Neural progenitor cell (in vitro differentiated cells): Measurements from ENCODE around the gene IFI27L1. TPM values are rescaled to one million over a fixed set of nuclear protein-coding genes. Genes with fewer than 3 reads are reported as not detected.

Experiments used
- DNase-seq: peaks from one replicate; pipeline ENCODE4 v3.0.0-alpha.2; 2016; ENCODE audit warnings: low spot score
- H2AFZ ChIP-seq: fragments of 200-600 bp; sonication (generic); replicated peaks from 2 replicates; pipeline ENCODE4 v1.6.1; 2016; ENCODE audit warnings: antibody characterized with exemption
- H3F3A ChIP-seq: fragments of 200-600 bp; sonication (generic); 2 replicates; pipeline ENCODE4 v1.6.1; 2016; ENCODE audit warnings: antibody characterized with exemption, low read depth
- H3K27ac ChIP-seq: fragments of 200-600 bp; sonication (generic); 2 replicates; pipeline ENCODE4 v1.5.1; 2016; ENCODE audit warnings: mild to moderate bottlenecking
- H3K27me3 ChIP-seq: fragments of 200-600 bp; sonication (generic); 2 replicates; pipeline ENCODE4 v1.6.1; 2016; ENCODE audit warnings: mild to moderate bottlenecking, moderate library complexity
- H3K36me3 ChIP-seq: fragments of 200-600 bp; sonication (generic); 2 replicates; pipeline ENCODE4 v1.5.1; 2016
- H3K4me1 ChIP-seq: fragments of 200-600 bp; sonication (generic); 2 replicates; pipeline ENCODE4 v1.6.1; 2016; ENCODE audit warnings: mixed run types
- H3K4me2 ChIP-seq: fragments of 200-600 bp; sonication (generic); 2 replicates; pipeline ENCODE4 v1.6.1; 2016
- H3K4me3 ChIP-seq: fragments of 200-600 bp; sonication (generic); 2 replicates; pipeline ENCODE4 v1.5.1; 2016
- H3K79me2 ChIP-seq: fragments of 200-600 bp; sonication (generic); 2 replicates; pipeline ENCODE4 v1.6.1; 2016; ENCODE audit warnings: low read depth
- H3K9ac ChIP-seq: fragments of 200-600 bp; sonication (generic); 2 replicates; pipeline ENCODE4 v1.6.1; 2016
- H3K9me3 ChIP-seq: fragments of 200-600 bp; sonication (generic); 2 replicates; pipeline ENCODE4 v1.5.1; 2016; ENCODE audit warnings: low read depth
- H4K20me1 ChIP-seq: fragments of 200-600 bp; sonication (generic); 2 replicates; pipeline ENCODE4 v1.6.1; 2016; ENCODE audit warnings: low read depth
- H3K27ac Mint-ChIP-seq: 3 replicates; pipeline ENCODE4 v1.8.0; 2021; ENCODE audit warnings: mixed read lengths
- H3K27me3 Mint-ChIP-seq: 2 replicates; pipeline ENCODE4 v1.8.0; 2022; ENCODE audit warnings: low read depth, mild to moderate bottlenecking, inconsistent platforms, moderate library complexity, mixed read lengths; ENCODE audit not compliant: insufficient read depth
- H3K36me3 Mint-ChIP-seq: 3 replicates; pipeline ENCODE4 v1.8.0; 2021; ENCODE audit warnings: mixed read lengths
- H3K4me1 Mint-ChIP-seq: 3 replicates; pipeline ENCODE4 v1.8.0; 2021; ENCODE audit warnings: mixed read lengths
- H3K4me3 Mint-ChIP-seq: 3 replicates; pipeline ENCODE4 v1.8.0; 2021; ENCODE audit warnings: mild to moderate bottlenecking, moderate library complexity, mixed read lengths
- H3K9me3 Mint-ChIP-seq: 3 replicates; pipeline ENCODE4 v1.8.0; 2020; ENCODE audit warnings: mixed read lengths
- EZH2 ChIP-seq: fragments of 200-600 bp; sonication (generic); IDR thresholded peaks from 2 replicates; pipeline ENCODE4 v1.6.1; 2017; ENCODE audit warnings: antibody characterized with exemption, mild to moderate bottlenecking, moderate library complexity
- EZH2phosphoT487 ChIP-seq: fragments of 200-600 bp; sonication (generic); IDR thresholded peaks from 2 replicates; pipeline ENCODE4 v1.6.1; 2017; ENCODE audit warnings: antibody characterized with exemption
- total RNA-seq: library from RNA; depleted of rRNA; stranded (reverse); fragments of >200 nt; gene quantifications from 2 replicates; pipeline ENCODE4 v1.2.3, GENCODE V29; 2015; ENCODE audit warnings: low replicate concordance
- TF ChIP-seq, protein P1 (sequence below): fragments of 200-600 bp; sonication (generic); IDR thresholded peaks from 2 replicates; pipeline ENCODE4 v1.5.1; 2017; ENCODE audit warnings: antibody characterized with exemption, mild to moderate bottlenecking

The IFI27L1 gene
- total RNA-seq, 1 donor from 2014 or later: 10.8 TPM

DNA sequence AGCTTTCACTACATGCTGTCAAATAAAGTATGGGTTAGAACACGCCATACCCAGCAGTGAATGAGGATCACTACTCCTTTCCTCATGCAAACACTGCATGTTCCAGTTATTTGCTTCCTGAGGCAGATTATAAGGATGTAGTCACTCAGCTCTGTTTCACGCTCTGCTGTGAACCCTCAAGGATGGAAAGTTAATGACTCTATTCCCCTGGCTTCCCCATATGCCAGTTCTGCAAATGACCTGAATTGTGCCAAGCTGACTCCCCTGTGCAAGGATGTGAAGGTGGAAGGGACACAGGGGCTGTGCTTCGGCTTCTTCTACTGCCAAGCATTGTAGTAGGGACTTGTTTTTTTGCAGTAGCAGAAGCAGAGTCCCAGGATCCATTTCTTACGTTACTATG lies 6.8 kb downstream of the IFI27L1 start:
- no peak overlapping the region for H3K4me3 ChIP-seq
- Mint-ChIP-seq H3K4me1 (no peaks in the 10 kb centered on the region), H3K27ac (no peak overlapping the region), H3K4me3 (no peak overlapping the region), H3K9me3 (peaks cover 5% of the 10 kb centered on the region), H3K36me3 (peaks cover 19% of the 10 kb centered on the region), H3K27me3 (peaks cover 3% of the 10 kb centered on the region)
- no peaks in the 10 kb centered on the region for H3K9me3 ChIP-seq
- H3K36me3 ChIP-seq: no peaks in the 10 kb centered on the region
- H3K79me2 ChIP-seq: no peaks in the 10 kb centered on the region
- no peak for DNase-seq
- H3F3A ChIP-seq: no peaks in the 10 kb centered on the region
- H3K27ac ChIP-seq: no peak overlapping the region
- no peak overlapping the region for H3K9ac ChIP-seq
- H3K4me1 ChIP-seq: no peaks in the 10 kb centered on the region
- H3K4me2 ChIP-seq: no peak overlapping the region
- no peaks in the 10 kb centered on the region for H4K20me1 ChIP-seq
- H2AFZ ChIP-seq: no peak overlapping the region
- TF ChIP-seq, protein P1, sequence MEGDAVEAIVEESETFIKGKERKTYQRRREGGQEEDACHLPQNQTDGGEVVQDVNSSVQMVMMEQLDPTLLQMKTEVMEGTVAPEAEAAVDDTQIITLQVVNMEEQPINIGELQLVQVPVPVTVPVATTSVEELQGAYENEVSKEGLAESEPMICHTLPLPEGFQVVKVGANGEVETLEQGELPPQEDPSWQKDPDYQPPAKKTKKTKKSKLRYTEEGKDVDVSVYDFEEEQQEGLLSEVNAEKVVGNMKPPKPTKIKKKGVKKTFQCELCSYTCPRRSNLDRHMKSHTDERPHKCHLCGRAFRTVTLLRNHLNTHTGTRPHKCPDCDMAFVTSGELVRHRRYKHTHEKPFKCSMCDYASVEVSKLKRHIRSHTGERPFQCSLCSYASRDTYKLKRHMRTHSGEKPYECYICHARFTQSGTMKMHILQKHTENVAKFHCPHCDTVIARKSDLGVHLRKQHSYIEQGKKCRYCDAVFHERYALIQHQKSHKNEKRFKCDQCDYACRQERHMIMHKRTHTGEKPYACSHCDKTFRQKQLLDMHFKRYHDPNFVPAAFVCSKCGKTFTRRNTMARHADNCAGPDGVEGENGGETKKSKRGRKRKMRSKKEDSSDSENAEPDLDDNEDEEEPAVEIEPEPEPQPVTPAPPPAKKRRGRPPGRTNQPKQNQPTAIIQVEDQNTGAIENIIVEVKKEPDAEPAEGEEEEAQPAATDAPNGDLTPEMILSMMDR: no peak
- TF ChIP-seq EZH2phosphoT487 (no peak), EZH2 (no peak)
- no peaks in the 10 kb centered on the region for H3K27me3 ChIP-seq

DNA sequence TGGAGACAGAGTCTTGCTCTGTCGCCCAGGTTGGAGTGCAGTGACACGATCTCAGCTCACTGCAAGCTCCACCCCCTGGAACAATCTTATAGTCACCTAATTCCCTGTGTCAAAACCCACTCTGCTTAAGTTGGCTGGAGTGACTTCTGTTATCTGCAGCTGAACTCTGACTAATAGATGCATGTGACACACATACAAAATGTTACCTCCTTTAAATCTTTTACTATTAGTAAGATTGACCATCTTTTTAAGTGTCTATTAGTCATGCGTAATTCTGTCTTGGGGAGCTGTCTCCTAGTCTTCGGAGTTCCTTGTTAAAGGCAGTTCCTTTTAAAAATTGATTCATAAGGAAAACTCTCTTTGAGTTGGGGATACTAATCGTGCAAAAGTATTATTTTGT lies 7.4 kb downstream of the IFI27L1 start:
- Histone ChIP-seq H3K4me1 (no peaks in the 10 kb centered on the region), H3K27me3 (no peaks in the 10 kb centered on the region), H3K79me2 (no peaks in the 10 kb centered on the region), H3K4me3 (no peak overlapping the region), H3K9ac (no peak overlapping the region), H3K9me3 (no peaks in the 10 kb centered on the region), H3K36me3 (no peaks in the 10 kb centered on the region), H3K27ac (no peak overlapping the region), H2AFZ (no peak overlapping the region), H3F3A (no peaks in the 10 kb centered on the region), H3K4me2 (no peak overlapping the region), H4K20me1 (no peaks in the 10 kb centered on the region)
- Mint-ChIP-seq H3K4me3 (no peak overlapping the region), H3K36me3 (peaks cover 14% of the 10 kb centered on the region), H3K27me3 (peaks cover 3% of the 10 kb centered on the region), H3K27ac (no peak overlapping the region), H3K9me3 (peaks cover 2% of the 10 kb centered on the region), H3K4me1 (no peaks in the 10 kb centered on the region)
- no peak for DNase-seq
- TF ChIP-seq, protein P1: no peak
- no peak for TF ChIP-seq EZH2
- TF ChIP-seq EZH2phosphoT487: no peak

DNA sequence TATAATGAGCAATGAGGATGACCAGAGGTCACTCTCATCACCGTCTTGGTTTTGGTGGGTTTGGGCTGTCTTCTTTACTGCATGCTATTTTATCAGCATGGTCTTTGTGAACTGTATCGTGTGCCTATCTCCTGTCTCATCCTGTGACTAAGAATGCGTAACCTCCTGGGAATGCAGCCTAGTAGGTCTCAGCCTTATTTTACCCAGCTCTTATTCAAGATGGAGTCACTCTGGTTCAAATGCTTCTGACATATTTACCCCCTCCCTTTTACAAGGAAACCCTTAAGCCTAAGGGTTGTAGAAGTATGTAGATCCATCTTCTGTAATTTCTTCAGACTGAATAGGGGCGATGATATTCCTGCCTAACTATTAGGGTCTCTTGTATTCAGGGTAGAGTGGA lies 8.4 kb downstream of the IFI27L1 start:
- Mint-ChIP-seq H3K9me3 (peaks cover 2% of the 10 kb centered on the region), H3K27me3 (peaks cover 3% of the 10 kb centered on the region), H3K4me3 (no peak overlapping the region), H3K36me3 (peaks cover 11% of the 10 kb centered on the region), H3K4me1 (no peaks in the 10 kb centered on the region), H3K27ac (no peak overlapping the region)
- no peak overlapping the region for H2AFZ ChIP-seq
- H3K9ac ChIP-seq: no peak overlapping the region
- H3F3A ChIP-seq: no peaks in the 10 kb centered on the region
- H3K4me3 ChIP-seq: no peak overlapping the region
- no peaks in the 10 kb centered on the region for H3K27me3 ChIP-seq
- H3K27ac ChIP-seq: no peak overlapping the region
- H3K4me2 ChIP-seq: no peak overlapping the region
- H3K79me2 ChIP-seq: no peaks in the 10 kb centered on the region
- H4K20me1 ChIP-seq: no peaks in the 10 kb centered on the region
- no peaks in the 10 kb centered on the region for H3K9me3 ChIP-seq
- H3K4me1 ChIP-seq: peaks cover 6% of the 10 kb centered on the region
- no peaks in the 10 kb centered on the region for H3K36me3 ChIP-seq
- no peak for DNase-seq
- TF ChIP-seq EZH2 (no peak), EZH2phosphoT487 (no peak)
- TF ChIP-seq, protein P1: no peak

DNA sequence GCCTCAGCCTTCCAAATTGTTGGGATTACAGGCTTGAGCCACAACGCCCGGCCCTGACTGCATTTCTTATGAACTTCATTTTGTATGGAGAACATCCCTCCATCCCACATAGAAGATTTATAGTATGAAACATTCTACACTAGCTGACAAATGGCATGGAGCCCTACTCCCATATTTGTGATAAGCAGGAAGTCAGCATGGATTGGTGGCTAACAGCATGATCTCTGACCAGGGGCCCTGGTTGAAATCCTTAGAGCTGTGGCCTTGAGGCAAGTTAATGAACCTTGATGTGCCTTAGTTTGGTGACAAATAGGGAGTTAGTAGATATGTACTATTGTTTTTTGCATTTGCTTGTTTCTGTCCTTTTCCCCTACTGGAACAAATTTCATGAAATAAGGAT lies 12.3 kb downstream of the IFI27L1 start:
- Histone ChIP-seq H4K20me1 (no peaks in the 10 kb centered on the region), H3K4me1 (peaks cover 6% of the 10 kb centered on the region), H3K36me3 (no peaks in the 10 kb centered on the region), H3K79me2 (no peaks in the 10 kb centered on the region), H3K4me3 (no peak overlapping the region), H3F3A (no peaks in the 10 kb centered on the region), H3K27ac (no peak overlapping the region), H3K9me3 (no peaks in the 10 kb centered on the region), H3K4me2 (no peak overlapping the region), H2AFZ (no peak overlapping the region), H3K9ac (no peak overlapping the region), H3K27me3 (no peaks in the 10 kb centered on the region)
- TF ChIP-seq, protein P1: no peak
- TF ChIP-seq EZH2: no peak
- no peak for TF ChIP-seq EZH2phosphoT487
- H3K27me3 Mint-ChIP-seq: peaks cover 5% of the 10 kb centered on the region
- H3K9me3 Mint-ChIP-seq: no peaks in the 10 kb centered on the region
- no peak for DNase-seq
- no peak overlapping the region for H3K27ac Mint-ChIP-seq
- H3K36me3 Mint-ChIP-seq: peaks cover 11% of the 10 kb centered on the region
- H3K4me3 Mint-ChIP-seq: no peak overlapping the region
- no peaks in the 10 kb centered on the region for H3K4me1 Mint-ChIP-seq
